ENCODE results near the gene DUS2.

DNA sequence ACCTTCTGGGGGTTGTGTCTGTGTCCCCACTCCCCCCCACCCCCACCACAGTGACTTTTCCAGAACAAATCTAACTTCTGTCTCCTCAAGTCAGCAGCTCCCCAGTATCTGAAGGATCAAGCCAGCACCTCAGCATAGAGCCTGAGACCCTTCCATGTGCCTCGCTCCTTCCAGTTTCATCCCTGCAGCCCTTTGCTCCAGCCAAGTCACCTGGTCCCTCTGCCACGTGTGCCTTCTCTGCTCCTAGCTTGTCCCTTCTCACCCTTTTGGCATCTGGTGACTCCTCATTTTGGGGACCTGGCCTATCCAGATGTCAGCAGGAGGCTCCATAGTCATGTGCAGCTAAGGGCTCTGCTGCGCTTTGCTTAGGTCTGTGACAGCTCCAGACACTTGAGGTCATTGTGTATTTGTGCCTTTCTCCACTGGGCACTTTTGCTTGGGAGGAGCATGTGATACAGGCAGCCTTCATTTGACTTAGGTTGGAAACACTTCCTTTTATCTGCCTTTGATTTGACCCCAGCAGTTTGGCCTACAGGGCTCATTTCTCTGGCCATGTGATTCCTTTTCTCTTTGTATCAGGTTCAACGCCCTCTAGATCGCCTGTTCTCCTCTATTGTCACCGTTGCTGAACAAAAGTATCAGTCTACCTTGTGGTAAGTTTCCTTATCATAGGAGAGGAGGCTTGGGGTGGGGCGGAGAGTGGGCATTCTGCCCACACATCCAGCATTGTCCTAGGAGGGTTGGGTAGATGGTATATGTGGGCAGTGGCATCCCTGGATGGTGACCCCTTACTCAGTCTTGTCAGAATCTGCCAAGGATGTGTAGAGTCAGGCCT lies 55.0 kb downstream of the DUS2 start:
- TF ChIP-seq EZH2 (IDR thresholded peaks at IDR 0.05) (no peak), POLR2AphosphoS5 (IDR thresholded peaks at IDR 0.05; ENCODE audit: low read depth, low read length) (no peak), ZFX (IDR thresholded peaks at IDR 0.05) (no peak), EZH2phosphoT487 (IDR thresholded peaks at IDR 0.05; ENCODE audit: borderline replicate concordance) (no peak), EGR1 (IDR thresholded peaks at IDR 0.05; ENCODE audit: low read depth) (no peak), POLR2A (IDR thresholded peaks at IDR 0.05; ENCODE audit: borderline replicate concordance, extremely low read depth, insufficient read depth, insufficient read length) (no peak), RAD21 (IDR thresholded peaks at IDR 0.05; ENCODE audit: low read depth) (no peak), SRF (IDR thresholded peaks at IDR 0.05; ENCODE audit: low read depth) (no peak)
- TF ChIP-seq, protein P1, sequence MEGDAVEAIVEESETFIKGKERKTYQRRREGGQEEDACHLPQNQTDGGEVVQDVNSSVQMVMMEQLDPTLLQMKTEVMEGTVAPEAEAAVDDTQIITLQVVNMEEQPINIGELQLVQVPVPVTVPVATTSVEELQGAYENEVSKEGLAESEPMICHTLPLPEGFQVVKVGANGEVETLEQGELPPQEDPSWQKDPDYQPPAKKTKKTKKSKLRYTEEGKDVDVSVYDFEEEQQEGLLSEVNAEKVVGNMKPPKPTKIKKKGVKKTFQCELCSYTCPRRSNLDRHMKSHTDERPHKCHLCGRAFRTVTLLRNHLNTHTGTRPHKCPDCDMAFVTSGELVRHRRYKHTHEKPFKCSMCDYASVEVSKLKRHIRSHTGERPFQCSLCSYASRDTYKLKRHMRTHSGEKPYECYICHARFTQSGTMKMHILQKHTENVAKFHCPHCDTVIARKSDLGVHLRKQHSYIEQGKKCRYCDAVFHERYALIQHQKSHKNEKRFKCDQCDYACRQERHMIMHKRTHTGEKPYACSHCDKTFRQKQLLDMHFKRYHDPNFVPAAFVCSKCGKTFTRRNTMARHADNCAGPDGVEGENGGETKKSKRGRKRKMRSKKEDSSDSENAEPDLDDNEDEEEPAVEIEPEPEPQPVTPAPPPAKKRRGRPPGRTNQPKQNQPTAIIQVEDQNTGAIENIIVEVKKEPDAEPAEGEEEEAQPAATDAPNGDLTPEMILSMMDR (IDR thresholded peaks at IDR 0.05 in 2 of 3, conservative IDR thresholded peaks at IDR 0.05 in 1 of 3; ENCODE audit: borderline replicate concordance in 1 of 3, insufficient read depth in 1 of 3, low read depth in 2 of 3, low read length in 2 of 3), result no peak
- TF ChIP-seq, protein P2, sequence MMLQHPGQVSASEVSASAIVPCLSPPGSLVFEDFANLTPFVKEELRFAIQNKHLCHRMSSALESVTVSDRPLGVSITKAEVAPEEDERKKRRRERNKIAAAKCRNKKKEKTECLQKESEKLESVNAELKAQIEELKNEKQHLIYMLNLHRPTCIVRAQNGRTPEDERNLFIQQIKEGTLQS (IDR thresholded peaks at IDR 0.05), result no peak
- TF ChIP-seq, protein P3, sequence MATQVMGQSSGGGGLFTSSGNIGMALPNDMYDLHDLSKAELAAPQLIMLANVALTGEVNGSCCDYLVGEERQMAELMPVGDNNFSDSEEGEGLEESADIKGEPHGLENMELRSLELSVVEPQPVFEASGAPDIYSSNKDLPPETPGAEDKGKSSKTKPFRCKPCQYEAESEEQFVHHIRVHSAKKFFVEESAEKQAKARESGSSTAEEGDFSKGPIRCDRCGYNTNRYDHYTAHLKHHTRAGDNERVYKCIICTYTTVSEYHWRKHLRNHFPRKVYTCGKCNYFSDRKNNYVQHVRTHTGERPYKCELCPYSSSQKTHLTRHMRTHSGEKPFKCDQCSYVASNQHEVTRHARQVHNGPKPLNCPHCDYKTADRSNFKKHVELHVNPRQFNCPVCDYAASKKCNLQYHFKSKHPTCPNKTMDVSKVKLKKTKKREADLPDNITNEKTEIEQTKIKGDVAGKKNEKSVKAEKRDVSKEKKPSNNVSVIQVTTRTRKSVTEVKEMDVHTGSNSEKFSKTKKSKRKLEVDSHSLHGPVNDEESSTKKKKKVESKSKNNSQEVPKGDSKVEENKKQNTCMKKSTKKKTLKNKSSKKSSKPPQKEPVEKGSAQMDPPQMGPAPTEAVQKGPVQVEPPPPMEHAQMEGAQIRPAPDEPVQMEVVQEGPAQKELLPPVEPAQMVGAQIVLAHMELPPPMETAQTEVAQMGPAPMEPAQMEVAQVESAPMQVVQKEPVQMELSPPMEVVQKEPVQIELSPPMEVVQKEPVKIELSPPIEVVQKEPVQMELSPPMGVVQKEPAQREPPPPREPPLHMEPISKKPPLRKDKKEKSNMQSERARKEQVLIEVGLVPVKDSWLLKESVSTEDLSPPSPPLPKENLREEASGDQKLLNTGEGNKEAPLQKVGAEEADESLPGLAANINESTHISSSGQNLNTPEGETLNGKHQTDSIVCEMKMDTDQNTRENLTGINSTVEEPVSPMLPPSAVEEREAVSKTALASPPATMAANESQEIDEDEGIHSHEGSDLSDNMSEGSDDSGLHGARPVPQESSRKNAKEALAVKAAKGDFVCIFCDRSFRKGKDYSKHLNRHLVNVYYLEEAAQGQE (IDR thresholded peaks at IDR 0.05; ENCODE audit: low read depth), result no peak
- TF ChIP-seq, protein P4, sequence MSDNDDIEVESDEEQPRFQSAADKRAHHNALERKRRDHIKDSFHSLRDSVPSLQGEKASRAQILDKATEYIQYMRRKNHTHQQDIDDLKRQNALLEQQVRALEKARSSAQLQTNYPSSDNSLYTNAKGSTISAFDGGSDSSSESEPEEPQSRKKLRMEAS (IDR thresholded peaks at IDR 0.05), result no peak

Measured in HCT116 (cell line).